ENCODE measurements around the gene MASP1.

The MASP1 gene

GRCh38 chr3:187223799-187224198 lies 67.7 kb downstream of the MASP1 start:
- FAIRE-seq (no peak), DNase-seq (ENCODE audit: insufficient read length, low spot score) (no peak)

GRCh38 chr3:187222801-187223200 lies 68.7 kb downstream of the MASP1 start:
- FAIRE-seq (no peak), DNase-seq (ENCODE audit: insufficient read length, low spot score) (no peak)
- TF ChIP-seq SPI1 (IDR thresholded peaks at IDR 0.05; ENCODE audit: low read depth, low read length) (no peak), POLR2AphosphoS5 (IDR thresholded peaks at IDR 0.05; ENCODE audit: low read depth, low read length) (no peak), TAF1 (IDR thresholded peaks at IDR 0.05; ENCODE audit: low read depth, low read length) (no peak), POU2F2 (IDR thresholded peaks at IDR 0.05; ENCODE audit: low read depth, low read length) (no peak), POLR2A (IDR thresholded peaks at IDR 0.05; ENCODE audit: low read depth, low read length) (no peak), PAX5 (IDR thresholded peaks at IDR 0.05; ENCODE audit: insufficient read depth, low read length, severe bottlenecking) (no peak)

More at GRCh38 chr3:187223799-187224198, 67.7 kb downstream of the MASP1 start:
- TF ChIP-seq POU2F2 (IDR thresholded peaks at IDR 0.05; ENCODE audit: low read depth, low read length) (no peak), TAF1 (IDR thresholded peaks at IDR 0.05; ENCODE audit: low read depth, low read length) (no peak), POLR2A (IDR thresholded peaks at IDR 0.05; ENCODE audit: low read depth, low read length) (no peak), SPI1 (IDR thresholded peaks at IDR 0.05; ENCODE audit: low read depth, low read length) (no peak), POLR2AphosphoS5 (IDR thresholded peaks at IDR 0.05; ENCODE audit: low read depth, low read length) (no peak), PAX5 (IDR thresholded peaks at IDR 0.05; ENCODE audit: insufficient read depth, low read length, severe bottlenecking) (no peak)

- FAIRE-seq: no peak
- TF ChIP-seq POLR2A (IDR thresholded peaks at IDR 0.05; ENCODE audit: low read depth, low read length) (no peak), PAX5 (IDR thresholded peaks at IDR 0.05; ENCODE audit: insufficient read depth, low read length, severe bottlenecking) (no peak), POU2F2 (IDR thresholded peaks at IDR 0.05; ENCODE audit: low read depth, low read length) (no peak), SPI1 (IDR thresholded peaks at IDR 0.05; ENCODE audit: low read depth, low read length) (no peak), POLR2AphosphoS5 (IDR thresholded peaks at IDR 0.05; ENCODE audit: low read depth, low read length) (no peak), TAF1 (IDR thresholded peaks at IDR 0.05; ENCODE audit: low read depth, low read length) (no peak)
- no peak for DNase-seq (ENCODE audit: insufficient read length, low spot score)
These were observed 76.1 kb downstream of the MASP1 start for GRCh38 chr3:187215460-187215859.

- FAIRE-seq: no peak
- TF ChIP-seq PAX5 (IDR thresholded peaks at IDR 0.05; ENCODE audit: insufficient read depth, low read length, severe bottlenecking) (no peak), TAF1 (IDR thresholded peaks at IDR 0.05; ENCODE audit: low read depth, low read length) (no peak), SPI1 (IDR thresholded peaks at IDR 0.05; ENCODE audit: low read depth, low read length) (no peak), POLR2A (IDR thresholded peaks at IDR 0.05; ENCODE audit: low read depth, low read length) (no peak), POU2F2 (IDR thresholded peaks at IDR 0.05; ENCODE audit: low read depth, low read length) (no peak), POLR2AphosphoS5 (IDR thresholded peaks at IDR 0.05; ENCODE audit: low read depth, low read length) (no peak)
- no peak for DNase-seq (ENCODE audit: insufficient read length, low spot score)
These were observed 77.9 kb downstream of the MASP1 start for GRCh38 chr3:187213616-187214015.

- FAIRE-seq (no peak), DNase-seq (ENCODE audit: insufficient read length, low spot score) (no peak)
- TF ChIP-seq PAX5 (IDR thresholded peaks at IDR 0.05; ENCODE audit: insufficient read depth, low read length, severe bottlenecking) (no peak), SPI1 (IDR thresholded peaks at IDR 0.05; ENCODE audit: low read depth, low read length) (no peak), POLR2AphosphoS5 (IDR thresholded peaks at IDR 0.05; ENCODE audit: low read depth, low read length) (no peak), POU2F2 (IDR thresholded peaks at IDR 0.05; ENCODE audit: low read depth, low read length) (no peak), POLR2A (IDR thresholded peaks at IDR 0.05; ENCODE audit: low read depth, low read length) (no peak)
These were observed 78.8 kb downstream of the MASP1 start for GRCh38 chr3:187212705-187213104.

GRCh38 chr3:187212196-187212545 lies 79.4 kb downstream of the MASP1 start:
- no peak for FAIRE-seq
- no peak for DNase-seq (ENCODE audit: insufficient read length, low spot score)

GRCh38 chr3:187211532-187212195 lies 79.9 kb downstream of the MASP1 start:
- DNase-seq (ENCODE audit: insufficient read length, low spot score) (no peak), FAIRE-seq (no peak)
- no peak for TF ChIP-seq POLR2AphosphoS5 (IDR thresholded peaks at IDR 0.05; ENCODE audit: low read depth, low read length)
- no peak for TF ChIP-seq POLR2A (IDR thresholded peaks at IDR 0.05; ENCODE audit: low read depth, low read length)
- no peak for TF ChIP-seq SPI1 (IDR thresholded peaks at IDR 0.05; ENCODE audit: low read depth, low read length)
- TF ChIP-seq TAF1 (IDR thresholded peaks at IDR 0.05; ENCODE audit: low read depth, low read length): no peak
- no peak for TF ChIP-seq PAX5 (IDR thresholded peaks at IDR 0.05; ENCODE audit: insufficient read depth, low read length, severe bottlenecking)
- no peak for TF ChIP-seq POU2F2 (IDR thresholded peaks at IDR 0.05; ENCODE audit: low read depth, low read length)

More at GRCh38 chr3:187212196-187212545, 79.4 kb downstream of the MASP1 start:
- TF ChIP-seq POLR2A (IDR thresholded peaks at IDR 0.05; ENCODE audit: low read depth, low read length) (no peak), TAF1 (IDR thresholded peaks at IDR 0.05; ENCODE audit: low read depth, low read length) (no peak), SPI1 (IDR thresholded peaks at IDR 0.05; ENCODE audit: low read depth, low read length) (no peak), POU2F2 (IDR thresholded peaks at IDR 0.05; ENCODE audit: low read depth, low read length) (no peak), PAX5 (IDR thresholded peaks at IDR 0.05; ENCODE audit: insufficient read depth, low read length, severe bottlenecking) (no peak), POLR2AphosphoS5 (IDR thresholded peaks at IDR 0.05; ENCODE audit: low read depth, low read length) (no peak)

- DNase-seq (ENCODE audit: insufficient read length, low spot score) (no peak), FAIRE-seq (no peak)
- TF ChIP-seq SPI1 (IDR thresholded peaks at IDR 0.05; ENCODE audit: low read depth, low read length): no peak
- no peak for TF ChIP-seq PAX5 (IDR thresholded peaks at IDR 0.05; ENCODE audit: insufficient read depth, low read length, severe bottlenecking)
- no peak for TF ChIP-seq POU2F2 (IDR thresholded peaks at IDR 0.05; ENCODE audit: low read depth, low read length)
- no peak for TF ChIP-seq POLR2A (IDR thresholded peaks at IDR 0.05; ENCODE audit: low read depth, low read length)
- TF ChIP-seq POLR2AphosphoS5 (IDR thresholded peaks at IDR 0.05; ENCODE audit: low read depth, low read length): no peak
- TF ChIP-seq TAF1 (IDR thresholded peaks at IDR 0.05; ENCODE audit: low read depth, low read length): no peak
These were observed 80.8 kb downstream of the MASP1 start for GRCh38 chr3:187210545-187211327.

- DNase-seq (ENCODE audit: insufficient read length, low spot score) (no peak), FAIRE-seq (no peak)
- TF ChIP-seq TAF1 (IDR thresholded peaks at IDR 0.05; ENCODE audit: low read depth, low read length) (no peak), POLR2A (IDR thresholded peaks at IDR 0.05; ENCODE audit: low read depth, low read length) (no peak), POLR2AphosphoS5 (IDR thresholded peaks at IDR 0.05; ENCODE audit: low read depth, low read length) (no peak), SPI1 (IDR thresholded peaks at IDR 0.05; ENCODE audit: low read depth, low read length) (no peak), PAX5 (IDR thresholded peaks at IDR 0.05; ENCODE audit: insufficient read depth, low read length, severe bottlenecking) (no peak), POU2F2 (IDR thresholded peaks at IDR 0.05; ENCODE audit: low read depth, low read length) (no peak)
These were observed 81.4 kb downstream of the MASP1 start for GRCh38 chr3:187210091-187210490.
